ENCODE results near the gene ATG2B. TPM values are rescaled to one million over a fixed set of nuclear protein-coding genes. Genes with fewer than 3 reads are reported as not detected.

ATG2B gene
- total RNA-seq (20.4 and 22.2 TPM in 2 replicates), polyA plus RNA-seq (3.3 and 5.3 TPM in 2 replicates)

- no peaks in the 10 kb centered on the region for H3K27me3 ChIP-seq
- TF ChIP-seq CTCF (IDR thresholded peaks at IDR 0.05; ENCODE audit: poor library complexity) = no peak
- TF ChIP-seq EZH2 (IDR thresholded peaks at IDR 0.05; ENCODE audit: borderline replicate concordance) = no peak
- no peak for TF ChIP-seq EZH2phosphoT487 (IDR thresholded peaks at IDR 0.05; ENCODE audit: low read depth, severe bottlenecking, unreplicated experiment)
- H3K79me2 ChIP-seq = peaks cover 87% of the 10 kb centered on the region
- peak within 1 kb of the TSS; percentile 87 for H3K4me3 ChIP-seq
- H4K20me1 ChIP-seq (ENCODE audit: insufficient read depth, poor library complexity, severe bottlenecking) = peaks cover 11% of the 10 kb centered on the region
- peaks cover 12% of the 10 kb centered on the region for H3K4me1 ChIP-seq (ENCODE audit: insufficient read depth)
- H3K9me3 ChIP-seq (ENCODE audit: low read depth) = no peaks in the 10 kb centered on the region
- H3K9me2 ChIP-seq (replicated peaks; ENCODE audit: insufficient read depth) = no peaks in the 10 kb centered on the region
- peak within 1 kb of the TSS; percentile 92 for H3K27ac ChIP-seq
- DNase-seq (ENCODE audit: low spot score) = peak; percentile 97
- H3K36me3 ChIP-seq (replicated peaks; ENCODE audit: insufficient read depth, low read depth) = no peaks in the 10 kb centered on the region
- peak within 1 kb of the TSS; percentile 94 for H3K4me2 ChIP-seq
- under 1% methylated on average over 68 of the region's 92 CpGs for WGBS (ENCODE audit: low lambda C conversion rate, missing lambda C conversion rate)
- H2AFZ ChIP-seq = peak within 1 kb of the TSS; percentile 69
These were observed at the start of gene ATG2B, which contains the start of gene GSKIP for GRCh38 chr14:96362965-96363750. Gene ATG2B, minus strand, starts transcription at chr14:96363341. Its CDS starts 365 bp downstream, at chr14:96362976. Gene GSKIP, plus strand, starts transcription at chr14:96363526. Its CDS starts 18,722 bp downstream, at chr14:96382248.

- Histone ChIP-seq H3K36me3 (replicated peaks; ENCODE audit: insufficient read depth, low read depth) (no peaks in the 10 kb centered on the region), H3K9me2 (replicated peaks; ENCODE audit: insufficient read depth) (no peaks in the 10 kb centered on the region), H3K4me2 (no peak overlapping the region), H3K27ac (no peak overlapping the region), H4K20me1 (ENCODE audit: insufficient read depth, poor library complexity, severe bottlenecking) (no peaks in the 10 kb centered on the region), H3K27me3 (no peaks in the 10 kb centered on the region), H3K79me2 (no peaks in the 10 kb centered on the region), H3K4me1 (ENCODE audit: insufficient read depth) (no peaks in the 10 kb centered on the region), H3K9me3 (ENCODE audit: low read depth) (no peaks in the 10 kb centered on the region), H2AFZ (no peak overlapping the region), H3K4me3 (no peak overlapping the region)
- DNase-seq (ENCODE audit: low spot score) = no peak
- 95% methylated on average over 4 of the region's 4 CpGs for WGBS (ENCODE audit: low lambda C conversion rate, missing lambda C conversion rate)
- no peak for TF ChIP-seq EZH2phosphoT487 (IDR thresholded peaks at IDR 0.05; ENCODE audit: low read depth, severe bottlenecking, unreplicated experiment)
- no peak for TF ChIP-seq CTCF (IDR thresholded peaks at IDR 0.05; ENCODE audit: poor library complexity)
- no peak for TF ChIP-seq EZH2 (IDR thresholded peaks at IDR 0.05; ENCODE audit: borderline replicate concordance)
These were observed 47.0 kb upstream of the ATG2B start for GRCh38 chr14:96410119-96410518.

- Histone ChIP-seq H3K4me3 (no peak overlapping the region), H3K27me3 (no peaks in the 10 kb centered on the region), H3K9me3 (ENCODE audit: low read depth) (no peaks in the 10 kb centered on the region), H3K4me2 (no peak overlapping the region), H3K79me2 (no peaks in the 10 kb centered on the region), H3K4me1 (ENCODE audit: insufficient read depth) (no peaks in the 10 kb centered on the region), H2AFZ (no peak overlapping the region), H3K27ac (no peak overlapping the region), H3K36me3 (replicated peaks; ENCODE audit: insufficient read depth, low read depth) (no peaks in the 10 kb centered on the region), H3K9me2 (replicated peaks; ENCODE audit: insufficient read depth) (no peaks in the 10 kb centered on the region), H4K20me1 (ENCODE audit: insufficient read depth, poor library complexity, severe bottlenecking) (no peaks in the 10 kb centered on the region)
- DNase-seq (ENCODE audit: low spot score) = no peak
- TF ChIP-seq CTCF (IDR thresholded peaks at IDR 0.05; ENCODE audit: poor library complexity) (no peak), EZH2phosphoT487 (IDR thresholded peaks at IDR 0.05; ENCODE audit: low read depth, severe bottlenecking, unreplicated experiment) (no peak), EZH2 (IDR thresholded peaks at IDR 0.05; ENCODE audit: borderline replicate concordance) (no peak)
- 79% methylated on average over 9 of the region's 9 CpGs for WGBS (ENCODE audit: low lambda C conversion rate, missing lambda C conversion rate)
These were observed 46.6 kb upstream of the ATG2B start for GRCh38 chr14:96409701-96410100.

Data from hepatocyte (in vitro differentiated cells).